Measurements from ENCODE around the gene ZDHHC11B. TPM values are rescaled to one million over a fixed set of nuclear protein-coding genes. Genes with fewer than 3 reads are reported as not detected.

Gene ZDHHC11B
- total and polyA plus RNA-seq, 2 donors (not counting 1 experiment from before 2014, with no cell fraction given), result under 0.01 TPM; not detected in 1

DNA sequence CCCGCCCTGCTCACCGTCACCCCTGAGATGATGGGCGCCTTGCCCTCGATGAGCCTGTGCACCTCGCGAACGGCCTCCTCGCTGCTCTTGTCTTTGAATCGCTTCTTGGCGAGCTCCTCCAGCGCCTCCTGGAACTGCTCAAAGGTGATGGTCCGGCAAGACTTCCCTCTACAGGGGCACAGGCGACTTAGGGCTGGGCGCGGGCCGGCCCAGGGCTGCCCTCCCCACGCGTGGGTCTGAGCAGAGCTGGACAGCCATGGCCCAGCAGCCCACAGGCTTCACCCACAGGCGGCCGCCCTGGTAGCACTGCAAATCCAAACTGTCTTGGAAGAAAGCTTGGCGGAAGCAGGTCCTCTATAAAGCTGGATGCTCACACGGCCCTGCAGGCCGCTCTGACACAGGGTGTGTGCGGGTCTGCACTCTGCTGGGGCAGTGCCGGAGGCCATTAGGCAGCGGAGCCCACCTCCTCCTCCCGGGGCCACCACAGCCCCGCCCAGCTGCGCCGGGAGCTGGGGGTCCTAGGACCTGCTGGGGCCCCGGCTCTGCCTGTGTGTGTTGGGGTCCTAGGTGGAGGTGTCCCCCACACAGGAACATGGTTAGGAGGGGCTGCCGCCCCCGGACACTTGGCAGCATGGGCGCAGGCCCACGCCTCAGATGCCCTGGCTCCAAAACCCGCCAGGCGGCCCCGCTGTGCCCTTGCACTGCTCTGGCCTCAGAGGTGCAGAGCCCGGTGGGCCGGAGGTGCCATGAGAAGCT, 118.4 kb downstream of the ZDHHC11B start:
- Histone ChIP-seq H3K27ac (ENCODE audit: insufficient read depth, low read length) (no peak overlapping the region), H4K20me1 (ENCODE audit: control insufficient read depth, extremely low read depth, insufficient read depth, low read length) (no peaks in the 10 kb centered on the region), H3K4me3 (replicated peaks in 1 of 4; ENCODE audit: control extremely low read depth in 1 of 4, insufficient read depth in 1 of 4, low read depth in 3 of 4, low read length in 4 of 4) (no peak overlapping the region), H3K36me3 (ENCODE audit: control insufficient read depth, insufficient read depth, low read length) (peaks cover 2% of the 10 kb centered on the region), H3K9me3 (ENCODE audit: control insufficient read depth, insufficient read depth, low read depth, low read length) (no peaks in the 10 kb centered on the region), H3K27me3 (ENCODE audit: control insufficient read depth, insufficient read depth, low read length) (no peaks in the 10 kb centered on the region), H2AFZ (ENCODE audit: low read length) (no peak overlapping the region), H3K79me2 (ENCODE audit: control insufficient read depth, insufficient read depth, low read length) (no peaks in the 10 kb centered on the region), H3K4me2 (ENCODE audit: extremely low read depth, insufficient read depth, low read length) (no peak overlapping the region), H3K4me1 (ENCODE audit: control insufficient read depth, extremely low read depth, insufficient read depth, low read length) (no peaks in the 10 kb centered on the region), H3K9ac (ENCODE audit: insufficient read depth, low read length) (no peak overlapping the region)
- TF ChIP-seq, protein P1, sequence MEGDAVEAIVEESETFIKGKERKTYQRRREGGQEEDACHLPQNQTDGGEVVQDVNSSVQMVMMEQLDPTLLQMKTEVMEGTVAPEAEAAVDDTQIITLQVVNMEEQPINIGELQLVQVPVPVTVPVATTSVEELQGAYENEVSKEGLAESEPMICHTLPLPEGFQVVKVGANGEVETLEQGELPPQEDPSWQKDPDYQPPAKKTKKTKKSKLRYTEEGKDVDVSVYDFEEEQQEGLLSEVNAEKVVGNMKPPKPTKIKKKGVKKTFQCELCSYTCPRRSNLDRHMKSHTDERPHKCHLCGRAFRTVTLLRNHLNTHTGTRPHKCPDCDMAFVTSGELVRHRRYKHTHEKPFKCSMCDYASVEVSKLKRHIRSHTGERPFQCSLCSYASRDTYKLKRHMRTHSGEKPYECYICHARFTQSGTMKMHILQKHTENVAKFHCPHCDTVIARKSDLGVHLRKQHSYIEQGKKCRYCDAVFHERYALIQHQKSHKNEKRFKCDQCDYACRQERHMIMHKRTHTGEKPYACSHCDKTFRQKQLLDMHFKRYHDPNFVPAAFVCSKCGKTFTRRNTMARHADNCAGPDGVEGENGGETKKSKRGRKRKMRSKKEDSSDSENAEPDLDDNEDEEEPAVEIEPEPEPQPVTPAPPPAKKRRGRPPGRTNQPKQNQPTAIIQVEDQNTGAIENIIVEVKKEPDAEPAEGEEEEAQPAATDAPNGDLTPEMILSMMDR (conservative IDR thresholded peaks at IDR 0.05 in 1 of 2, IDR thresholded peaks at IDR 0.05 in 1 of 2; ENCODE audit: low read depth in 1 of 2, low read length in 2 of 2), result no peak
- no peak for TF ChIP-seq EZH2 (IDR thresholded peaks at IDR 0.05; ENCODE audit: low read length, missing control alignments)
- no peak for DNase-seq (ENCODE audit: low read depth in 2 of 2)

DNA sequence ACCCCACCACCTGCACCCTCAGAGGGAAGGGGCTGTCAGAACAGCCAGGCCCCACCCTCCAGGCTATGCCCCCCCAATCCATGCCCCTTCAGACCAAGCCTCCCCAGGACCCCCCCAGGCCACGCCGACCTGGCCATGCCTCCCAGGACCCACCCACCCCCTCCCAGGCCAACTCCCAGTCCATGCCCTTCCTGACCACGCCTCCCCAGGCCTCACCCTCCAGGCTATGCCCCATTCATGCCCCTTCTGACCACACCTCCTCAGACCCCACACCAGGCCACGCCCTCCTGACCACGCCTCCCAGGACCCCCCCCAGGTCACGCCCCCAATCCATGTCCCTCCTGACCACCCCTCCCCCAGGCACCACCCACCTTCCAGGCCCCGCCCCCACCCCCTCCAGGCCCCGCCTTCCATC, 119.0 kb downstream of the ZDHHC11B start:
- Histone ChIP-seq H3K4me1 (ENCODE audit: control insufficient read depth, extremely low read depth, insufficient read depth, low read length) (no peaks in the 10 kb centered on the region), H3K27me3 (ENCODE audit: control insufficient read depth, insufficient read depth, low read length) (no peaks in the 10 kb centered on the region), H3K4me2 (ENCODE audit: extremely low read depth, insufficient read depth, low read length) (no peak overlapping the region), H3K9me3 (ENCODE audit: control insufficient read depth, insufficient read depth, low read depth, low read length) (no peaks in the 10 kb centered on the region), H2AFZ (ENCODE audit: low read length) (no peak overlapping the region), H3K79me2 (ENCODE audit: control insufficient read depth, insufficient read depth, low read length) (no peaks in the 10 kb centered on the region), H3K36me3 (ENCODE audit: control insufficient read depth, insufficient read depth, low read length) (peaks cover 2% of the 10 kb centered on the region), H3K9ac (ENCODE audit: insufficient read depth, low read length) (no peak overlapping the region), H4K20me1 (ENCODE audit: control insufficient read depth, extremely low read depth, insufficient read depth, low read length) (no peaks in the 10 kb centered on the region), H3K4me3 (replicated peaks in 1 of 4; ENCODE audit: control extremely low read depth in 1 of 4, insufficient read depth in 1 of 4, low read depth in 3 of 4, low read length in 4 of 4) (no peak overlapping the region), H3K27ac (ENCODE audit: insufficient read depth, low read length) (no peak overlapping the region)
- TF ChIP-seq EZH2 (IDR thresholded peaks at IDR 0.05; ENCODE audit: low read length, missing control alignments), result no peak
- TF ChIP-seq, protein P1 (conservative IDR thresholded peaks at IDR 0.05 in 1 of 2, IDR thresholded peaks at IDR 0.05 in 1 of 2; ENCODE audit: low read depth in 1 of 2, low read length in 2 of 2), result no peak
- no peak for DNase-seq (ENCODE audit: low read depth in 2 of 2)

DNA sequence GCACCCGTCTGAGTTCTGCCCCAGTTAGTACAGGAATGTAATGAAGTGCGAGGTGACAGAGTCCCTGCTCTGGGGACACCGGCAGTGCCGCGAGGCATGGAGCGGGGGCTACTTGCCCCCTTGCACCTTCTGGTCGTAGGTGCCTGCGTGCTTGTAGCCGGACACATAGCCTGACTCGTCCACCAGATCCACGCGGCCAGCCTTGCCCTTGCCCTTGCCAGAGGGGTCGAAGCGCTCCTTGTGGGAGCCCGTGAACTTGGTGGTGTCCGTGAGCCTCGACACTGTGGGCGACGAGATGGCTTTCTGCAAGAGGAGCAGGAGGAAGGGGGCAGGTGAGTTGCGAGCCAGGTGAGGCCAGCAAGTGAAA, 119.6 kb downstream of the ZDHHC11B start:
- Histone ChIP-seq H3K4me2 (ENCODE audit: extremely low read depth, insufficient read depth, low read length) (no peak overlapping the region), H4K20me1 (ENCODE audit: control insufficient read depth, extremely low read depth, insufficient read depth, low read length) (no peaks in the 10 kb centered on the region), H3K4me1 (ENCODE audit: control insufficient read depth, extremely low read depth, insufficient read depth, low read length) (no peaks in the 10 kb centered on the region), H3K36me3 (ENCODE audit: control insufficient read depth, insufficient read depth, low read length) (peaks cover 2% of the 10 kb centered on the region), H3K79me2 (ENCODE audit: control insufficient read depth, insufficient read depth, low read length) (no peaks in the 10 kb centered on the region), H3K27ac (ENCODE audit: insufficient read depth, low read length) (no peak overlapping the region), H3K27me3 (ENCODE audit: control insufficient read depth, insufficient read depth, low read length) (no peaks in the 10 kb centered on the region), H3K9me3 (ENCODE audit: control insufficient read depth, insufficient read depth, low read depth, low read length) (no peaks in the 10 kb centered on the region), H3K9ac (ENCODE audit: insufficient read depth, low read length) (no peak overlapping the region), H3K4me3 (replicated peaks in 1 of 4; ENCODE audit: control extremely low read depth in 1 of 4, insufficient read depth in 1 of 4, low read depth in 3 of 4, low read length in 4 of 4) (no peak overlapping the region), H2AFZ (ENCODE audit: low read length) (no peak overlapping the region)
- no peak for TF ChIP-seq EZH2 (IDR thresholded peaks at IDR 0.05; ENCODE audit: low read length, missing control alignments)
- TF ChIP-seq, protein P1 (conservative IDR thresholded peaks at IDR 0.05 in 1 of 2, IDR thresholded peaks at IDR 0.05 in 1 of 2; ENCODE audit: low read depth in 1 of 2, low read length in 2 of 2), result no peak
- no peak for DNase-seq (ENCODE audit: low read depth in 2 of 2)
